HG03196 (cell line): ENCODE data around the gene RABGGTA.

Source experiments
- ATAC-seq: cut with Tn5 transposase; IDR thresholded peaks from one replicate; pipeline ENCODE4 v1.9.1; 2021; ENCODE audit not compliant: unreplicated experiment

The RABGGTA gene

GRCh38 chr14:24261969-24262327, 9.4 kb downstream of the RABGGTA start:
- ATAC-seq = no peak

GRCh38 chr14:24261256-24261968, 10.0 kb downstream of the RABGGTA start:
- ATAC-seq = no peak

DNA sequence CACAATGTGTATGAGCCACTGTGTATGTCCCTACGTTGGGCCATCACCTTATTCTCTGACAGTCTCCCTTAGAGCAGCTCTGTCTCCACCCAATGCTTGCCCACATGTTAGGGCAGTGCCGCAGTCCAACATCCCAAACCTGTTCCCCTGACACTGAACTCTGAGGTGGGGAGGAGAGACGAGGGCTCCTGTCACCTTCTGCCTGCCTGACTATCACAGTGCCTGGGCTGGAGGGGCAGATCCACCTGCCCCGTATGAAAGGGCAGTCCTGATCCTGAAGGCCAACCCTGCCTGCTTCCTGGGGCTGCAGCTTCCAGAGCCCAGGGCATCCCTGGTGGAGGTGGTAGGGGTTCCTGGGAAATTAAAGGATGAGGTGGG, 10.6 kb downstream of the RABGGTA start:
- no peak for ATAC-seq

DNA sequence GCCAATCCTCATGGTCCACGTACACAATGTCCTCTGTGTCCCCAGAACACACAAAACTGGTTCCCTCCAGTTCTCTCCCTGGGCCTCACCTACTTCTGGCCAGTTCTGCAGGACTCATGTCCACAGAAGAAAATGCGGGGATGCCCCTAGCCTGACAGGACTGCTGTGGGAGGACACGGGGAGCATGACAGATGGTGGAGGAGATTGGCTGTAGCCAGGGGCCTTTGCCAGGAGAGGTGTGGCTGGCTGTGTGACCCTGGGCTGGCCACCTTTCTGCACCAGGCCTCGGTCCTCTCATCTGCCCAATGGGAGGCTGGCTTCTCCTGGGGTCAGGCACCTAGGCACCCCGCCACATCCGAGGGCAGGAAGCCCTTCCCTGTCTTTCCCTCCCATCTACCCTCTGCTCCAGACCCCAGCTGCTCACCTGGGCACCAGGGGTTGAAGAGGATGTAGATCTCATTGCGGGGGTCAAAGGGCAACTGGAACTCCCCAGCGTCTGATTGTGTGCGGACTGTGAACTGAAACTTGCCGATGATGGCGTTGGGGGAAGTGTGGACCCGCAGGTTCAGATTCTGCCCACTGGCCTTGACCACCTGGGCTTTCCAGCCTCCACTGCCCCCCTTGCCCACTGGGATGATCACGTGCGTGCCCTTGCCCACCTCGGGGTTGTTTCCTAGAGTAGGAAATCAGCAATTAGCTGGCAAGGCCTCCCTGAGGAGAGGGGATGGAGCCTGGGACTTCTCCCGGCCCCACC, 11.2 kb downstream of the RABGGTA start:
- ATAC-seq = no peak

DNA sequence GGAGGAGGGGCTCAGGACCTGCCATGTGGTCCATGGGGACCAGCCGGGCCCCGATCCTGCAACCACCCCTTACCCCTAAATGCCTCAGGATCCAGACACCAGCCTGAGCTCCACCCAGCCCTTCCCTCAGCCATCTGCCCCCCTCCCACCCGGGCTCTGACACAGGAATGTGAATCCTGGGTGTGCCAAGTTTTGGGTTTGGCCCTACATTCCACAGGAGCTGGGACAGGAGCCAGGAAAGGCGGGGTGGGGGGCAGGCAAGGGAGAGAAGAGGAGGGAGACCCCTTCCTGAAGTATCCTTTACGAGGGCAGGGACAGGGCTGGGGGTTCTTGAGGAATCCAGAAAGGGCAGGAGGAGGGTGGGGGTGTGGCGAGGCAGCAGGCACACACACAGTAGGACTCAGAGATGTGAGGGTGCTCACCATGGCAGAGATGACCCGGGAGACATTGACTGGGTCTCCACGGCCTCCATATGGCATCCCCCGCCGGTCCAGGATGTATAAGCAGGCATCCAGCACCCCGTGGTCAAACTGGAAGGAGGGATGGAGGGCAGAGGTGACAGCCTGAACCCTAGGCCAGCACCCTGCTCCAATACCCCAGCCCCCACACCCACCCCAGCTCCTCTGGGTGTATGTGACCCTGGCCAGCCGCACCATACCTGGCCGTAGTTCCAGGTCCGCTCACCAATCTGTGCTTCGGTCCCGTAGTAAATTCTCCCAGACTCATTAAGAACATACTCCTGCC, 11.9 kb downstream of the RABGGTA start:
- no peak for ATAC-seq

DNA sequence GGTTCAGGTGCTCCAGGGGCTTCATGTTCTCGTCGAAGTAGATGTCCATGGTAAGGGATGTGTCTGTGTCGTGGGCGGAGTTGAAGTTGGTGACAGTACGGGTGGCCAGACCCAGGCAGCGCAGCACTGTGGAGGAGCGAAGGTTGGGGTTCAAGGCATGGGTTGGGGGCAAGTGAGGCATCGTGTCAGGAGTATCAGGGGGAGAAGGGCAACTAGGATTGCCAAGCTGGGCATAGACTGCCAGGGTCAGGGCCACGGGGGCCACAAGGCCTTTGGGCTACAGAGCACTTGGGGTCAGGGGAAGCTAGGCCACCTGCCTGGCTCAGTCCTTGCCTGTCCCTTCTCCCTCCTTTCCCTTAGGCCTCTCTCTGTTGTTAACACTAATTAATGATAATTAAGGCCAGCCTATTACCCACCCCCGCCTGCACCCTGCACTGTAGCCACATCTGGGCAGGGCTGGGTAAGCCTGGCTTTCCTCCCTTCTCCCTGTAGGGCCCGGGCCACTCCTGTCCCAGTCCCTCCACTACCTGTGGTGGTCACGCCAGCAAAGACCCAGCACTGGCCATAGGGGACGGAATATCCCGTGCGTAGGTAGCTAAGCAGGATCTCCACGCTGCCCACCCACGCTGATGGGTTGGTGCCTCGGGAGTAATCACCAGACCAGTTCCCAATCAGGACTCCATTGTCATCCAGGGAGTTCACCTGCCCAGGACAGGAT, 12.7 kb downstream of the RABGGTA start:
- ATAC-seq = no peak

- ATAC-seq = no peak
These were observed 13.3 kb downstream of the RABGGTA start for GRCh38 chr14:24258119-24258518.

DNA sequence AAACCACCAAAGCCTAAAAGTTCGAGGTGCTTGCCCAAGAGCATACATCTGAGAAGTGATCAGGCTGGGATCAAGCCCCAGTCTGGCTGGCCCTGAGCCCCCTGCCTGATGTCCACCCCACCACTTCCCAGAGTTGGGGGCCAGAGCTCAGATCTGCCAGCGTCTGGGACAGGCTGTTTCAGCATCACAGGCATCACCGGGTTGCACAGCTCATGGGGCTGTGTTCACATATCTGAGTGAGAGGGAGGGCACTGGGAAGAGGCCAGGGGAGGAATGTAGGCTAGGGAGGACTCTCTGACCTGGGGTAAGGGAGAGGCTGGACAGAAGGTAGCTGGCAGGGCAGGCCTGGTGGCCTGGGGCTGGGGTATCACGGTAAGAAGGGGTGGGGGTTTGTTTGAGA, 14.4 kb downstream of the RABGGTA start:
- ATAC-seq = no peak

DNA sequence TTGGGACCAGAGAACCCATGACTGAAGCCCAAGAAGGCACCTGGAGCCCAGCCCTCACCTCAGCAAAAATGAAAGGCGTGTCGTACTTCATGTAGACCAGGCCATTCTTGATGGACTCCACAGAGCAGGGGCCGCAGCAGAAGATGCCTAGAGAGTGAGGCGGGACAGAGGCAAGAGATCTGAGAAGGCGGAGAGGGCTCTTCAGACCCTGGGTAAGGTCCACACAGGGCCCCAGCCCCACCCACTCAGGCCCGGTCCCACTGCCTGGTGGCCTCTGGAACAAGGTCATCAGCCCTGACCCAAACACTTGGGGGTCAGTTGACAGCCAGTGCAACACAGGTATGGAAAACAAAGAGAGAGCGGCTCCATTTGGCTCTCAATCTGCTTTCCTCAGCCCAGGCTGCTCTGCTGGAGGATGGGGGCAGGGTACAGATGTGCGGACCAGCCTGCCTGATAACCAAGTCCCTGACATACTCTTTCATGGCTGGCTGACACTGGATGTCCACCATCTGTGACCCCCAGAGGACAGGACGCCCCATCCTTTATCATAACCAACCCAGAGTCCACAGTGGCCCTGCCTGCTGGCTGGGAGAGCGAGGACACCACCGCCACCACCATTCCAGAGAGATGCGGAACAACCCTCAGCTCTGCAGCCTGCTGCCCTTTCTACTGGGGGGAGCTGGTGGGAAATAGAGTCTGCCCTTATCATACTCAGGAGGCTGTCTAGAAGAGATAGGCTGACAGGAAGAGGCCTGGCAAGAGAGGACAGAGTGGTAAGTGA, 15.3 kb downstream of the RABGGTA start:
- ATAC-seq = no peak

DNA sequence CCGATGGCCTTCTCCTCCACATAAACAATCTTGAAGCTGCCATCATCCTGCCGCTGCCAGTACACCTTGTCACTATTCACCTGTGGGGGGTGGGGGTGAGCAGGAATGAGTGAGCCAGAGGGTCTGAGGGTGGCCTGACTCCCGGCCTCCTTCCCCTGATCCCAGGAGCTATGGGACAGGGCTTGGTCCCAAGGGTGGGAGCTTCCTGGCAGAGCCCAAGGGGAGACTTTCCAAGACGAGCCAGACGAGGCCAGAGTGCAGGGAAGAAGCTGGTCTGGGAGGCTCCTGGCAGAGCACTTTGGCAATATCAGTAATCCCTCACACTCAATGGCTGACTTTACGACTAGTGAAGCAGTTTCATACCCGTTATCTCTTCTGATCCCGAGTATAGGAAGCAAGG, 16.0 kb downstream of the RABGGTA start:
- ATAC-seq = no peak

- ATAC-seq = no peak
These were observed 16.6 kb downstream of the RABGGTA start for GRCh38 chr14:24254630-24255392.

GRCh38 chr14:24253936-24254335, 17.5 kb downstream of the RABGGTA start:
- ATAC-seq = no peak

- ATAC-seq = no peak
These were observed 18.9 kb downstream of the RABGGTA start for GRCh38 chr14:24252289-24253124.

DNA sequence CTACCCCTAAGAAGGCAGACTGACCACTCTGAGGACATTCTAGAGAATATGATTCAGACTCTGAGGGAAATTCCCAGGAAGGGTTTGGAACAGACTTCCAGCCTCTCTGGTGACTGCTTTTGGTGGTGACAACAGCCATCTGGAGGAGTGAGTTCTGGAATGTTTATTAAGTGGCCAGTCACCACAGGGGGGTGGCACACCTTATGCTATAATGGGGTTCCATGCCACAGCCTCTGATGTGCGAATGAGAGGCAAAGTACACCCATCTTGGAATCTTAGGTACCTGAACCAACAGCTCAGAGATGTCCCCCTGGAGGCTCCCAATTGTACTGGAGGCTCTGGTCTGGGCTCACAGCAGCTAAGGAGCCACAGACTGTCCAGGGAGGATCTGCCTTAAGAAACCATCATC, 19.5 kb downstream of the RABGGTA start:
- ATAC-seq = no peak

DNA sequence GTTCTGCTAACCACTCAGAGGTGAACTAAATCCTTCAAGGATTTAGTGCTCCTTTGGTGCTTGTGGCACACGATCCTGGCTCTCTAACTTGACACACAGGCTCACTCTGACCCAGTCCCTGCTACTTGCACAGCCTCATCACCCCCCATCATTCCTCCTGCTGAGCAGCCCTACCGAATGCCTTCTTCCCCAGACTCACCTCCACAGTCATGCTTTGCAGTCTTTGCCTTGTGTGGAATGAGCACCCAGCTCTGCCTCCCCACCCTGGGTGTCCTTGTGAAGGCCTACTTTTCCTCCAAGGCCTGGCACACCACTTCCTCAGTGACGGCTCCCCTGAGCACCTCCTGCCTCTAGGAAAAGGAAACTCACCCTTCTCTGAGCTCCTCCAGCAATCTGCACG, 21.0 kb downstream of the RABGGTA start:
- ATAC-seq = no peak

DNA sequence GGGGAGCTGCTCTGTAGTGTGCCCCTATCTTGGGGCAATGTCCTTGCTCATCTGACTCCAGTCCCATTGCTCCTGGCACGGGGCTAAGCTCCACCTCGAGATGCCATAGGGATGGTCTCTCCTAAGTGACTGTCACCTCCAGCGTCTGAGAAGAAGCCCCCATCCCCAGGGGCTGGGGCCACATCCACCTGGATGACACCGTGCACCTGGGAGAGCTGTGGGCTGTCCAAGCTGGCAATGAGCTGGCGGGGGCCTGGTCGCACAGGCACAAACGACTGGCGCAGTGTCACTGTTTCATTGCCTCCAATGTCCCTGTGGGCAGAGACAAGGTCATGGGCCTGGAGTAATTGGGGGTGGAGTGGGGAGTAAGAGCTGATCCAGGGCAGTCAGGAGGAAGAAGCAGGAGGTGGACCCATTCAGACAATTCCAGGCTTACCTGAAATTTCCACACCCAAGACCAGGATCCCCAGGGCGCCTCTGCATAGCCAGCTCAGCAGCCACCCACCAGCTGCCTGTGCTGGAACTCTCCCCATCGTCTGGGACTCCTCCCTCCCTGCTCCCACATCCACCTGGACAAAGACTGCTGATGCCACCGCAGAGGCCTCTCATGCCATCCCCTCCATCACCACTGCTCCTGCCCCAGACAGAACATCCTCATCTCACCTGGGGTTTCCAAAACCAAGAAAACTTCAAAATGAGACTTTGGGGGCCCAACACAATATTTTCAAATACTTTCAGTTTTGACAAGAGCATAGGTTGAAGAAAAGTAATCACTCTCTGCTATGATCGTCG, 22.0 kb downstream of the RABGGTA start:
- no peak for ATAC-seq

- ATAC-seq = no peak
These were observed 24.0 kb downstream of the RABGGTA start for GRCh38 chr14:24247422-24247821.

- no peak for ATAC-seq
These were observed 24.6 kb downstream of the RABGGTA start for GRCh38 chr14:24246765-24247212.
